Brain microvascular endothelial cell (primary cell): ENCODE measurements around the gene GLYATL1.

ENCODE experiments used
- DNase-seq: peaks from one replicate; pipeline ENCODE4 v3.0.0-alpha.2; 2020
- H3K27ac ChIP-seq: fragments of 250-450 bp; sonication (Bioruptor Pico); 2 replicates; pipeline ENCODE4 v1.5.1; 2020; ENCODE audit warnings: mild to moderate bottlenecking, moderate library complexity
- H3K27me3 ChIP-seq: fragments of 250-450 bp; sonication (Bioruptor Pico); replicated peaks from 2 replicates; pipeline ENCODE4 v1.5.1; 2020; ENCODE audit warnings: mild to moderate bottlenecking
- H3K36me3 ChIP-seq: fragments of 250-450 bp; sonication (Bioruptor Pico); replicated peaks from 2 replicates; pipeline ENCODE4 v1.5.1; 2020; ENCODE audit warnings: mild to moderate bottlenecking
- H3K4me3 ChIP-seq: 2 replicates; pipeline ENCODE4 v1.5.1; 2011; ENCODE audit warnings: low read depth, mild to moderate bottlenecking, control low read depth, low read length, moderate library complexity
- CTCF ChIP-seq: IDR thresholded peaks from 2 replicates; pipeline ENCODE4 v1.5.1; 2011; ENCODE audit warnings: low read depth, mild to moderate bottlenecking, moderate library complexity, low read length, control low read depth, inconsistent platforms; ENCODE audit errors: missing control alignments
- in situ Hi-C: cut with HindIII; loops from 2 replicates; pipeline ENCODE4 v1.10.0; 2017; ENCODE audit warnings: low sequenced_read_pairs, low pct_ligation_motif_present

Gene GLYATL1

GRCh38 chr11:58939277-58939676 is at the start of gene GLYATL1:
Gene GLYATL1 (plus strand): TSS chr11:58939488. CDS start chr11:58947088, 7,600 bp downstream.
- TF ChIP-seq CTCF: no peak
- DNase-seq: no peak
- Histone ChIP-seq H3K4me3 (no peak within 1 kb of the TSS), H3K36me3 (no peaks in the 10 kb centered on the region), H3K27ac (no peak within 1 kb of the TSS), H3K27me3 (no peaks in the 10 kb centered on the region)
- in situ Hi-C loops: no loop called here

GRCh38 chr11:58893899-58894298 is 45.4 kb upstream of the GLYATL1 start:
- H3K27ac ChIP-seq: no peak overlapping the region
- TF ChIP-seq CTCF: no peak
- no peak overlapping the region for H3K4me3 ChIP-seq
- in situ Hi-C loops: no loop called here
- no peak for DNase-seq
- no peaks in the 10 kb centered on the region for H3K36me3 ChIP-seq
- no peaks in the 10 kb centered on the region for H3K27me3 ChIP-seq

- no peaks in the 10 kb centered on the region for H3K36me3 ChIP-seq
- DNase-seq: no peak
Measured at GRCh38 chr11:58898106-58898505, 41.2 kb upstream of the GLYATL1 start.

GRCh38 chr11:58900479-58901420 is 38.5 kb upstream of the GLYATL1 start:
- H3K36me3 ChIP-seq: no peaks in the 10 kb centered on the region
- DNase-seq: peak; percentile 78
- peak; percentile 84 for TF ChIP-seq CTCF
- H3K4me3 ChIP-seq: peak overlapping the region; percentile 45
- H3K27ac ChIP-seq: no peak overlapping the region
- in situ Hi-C loops: no loop called here
- no peaks in the 10 kb centered on the region for H3K27me3 ChIP-seq

More at GRCh38 chr11:58898106-58898505, 41.2 kb upstream of the GLYATL1 start:
- no peak overlapping the region for H3K27ac ChIP-seq
- TF ChIP-seq CTCF: no peak
- no peaks in the 10 kb centered on the region for H3K27me3 ChIP-seq
- in situ Hi-C loops: no loop called here
- H3K4me3 ChIP-seq: no peak overlapping the region

GRCh38 chr11:58902881-58903280 is 36.4 kb upstream of the GLYATL1 start:
- DNase-seq: no peak
- no peak for TF ChIP-seq CTCF
- no peak overlapping the region for H3K4me3 ChIP-seq
- H3K27ac ChIP-seq: no peak overlapping the region
- no peaks in the 10 kb centered on the region for H3K36me3 ChIP-seq
- in situ Hi-C loops: no loop called here
- H3K27me3 ChIP-seq: no peaks in the 10 kb centered on the region
